ENCODE data around the gene GOLGA6D.

- TF ChIP-seq CSRNP3 (CRISPR knock-in tag; IDR thresholded peaks at IDR 0.05) (no peak), TSHZ2 (CRISPR knock-in tag; IDR thresholded peaks at IDR 0.05) (no peak), SNAI2 (CRISPR knock-in tag; IDR thresholded peaks at IDR 0.05) (no peak), TCF4 (CRISPR knock-in tag; IDR thresholded peaks at IDR 0.05; ENCODE audit: borderline replicate concordance) (no peak), CREB5 (CRISPR knock-in tag; IDR thresholded peaks at IDR 0.05; ENCODE audit: low read depth) (no peak), ZFP30 (CRISPR knock-in tag; IDR thresholded peaks at IDR 0.05) (no peak), PATZ1 (CRISPR knock-in tag; IDR thresholded peaks at IDR 0.05; ENCODE audit: borderline replicate concordance) (no peak), PPARA (CRISPR knock-in tag; IDR thresholded peaks at IDR 0.05; ENCODE audit: borderline replicate concordance) (no peak), CSDC2 (CRISPR knock-in tag; IDR thresholded peaks at IDR 0.05) (no peak)
Observed at GRCh38 chr15:75335705-75336355, 53.2 kb downstream of the GOLGA6D start, which contains the start of gene COMMD4.
